Lower leg skin (tissue), 4 donors: Measurements from ENCODE around the gene HK3. TPM values are rescaled to one million over a fixed set of nuclear protein-coding genes. Genes with fewer than 3 reads are reported as not detected.
A peak's percentile ranks its signal among the peaks of the same experiment; 100 is the strongest.

Experiments
- DNase-seq, 2 donors: peaks; one replicate each; pipeline ENCODE4 v3.0.0-alpha.2; 2019; ENCODE audit warnings: low spot score in 2 of 2
- H3K4me3 ChIP-seq: fragments of 200-600 bp; sonication (generic); 2 replicates; pipeline ENCODE4 v1.5.1; 2017; ENCODE audit warnings: mild to moderate bottlenecking, low read depth; ENCODE audit not compliant: poor library complexity, severe bottlenecking
- POLR2A ChIP-seq, 2 donors: fragments of 450-650 bp; IDR thresholded peaks; one replicate each; pipeline ENCODE4 v1.6.1; 2016 to 2017; ENCODE audit warnings: antibody characterized with exemption in 2 of 2, mild to moderate bottlenecking in 1 of 2, moderate library complexity in 1 of 2
- WGBS, 2 donors: methylation state at CpG; one replicate each; pipeline ENCODE4 v1.1.5; 2018; 5-methylcytosine and 5-hydroxymethylcytosine counted together
- intact Hi-C: fragments of 100-400 bp; cut with DNase I; formaldehyde crosslinking; loops from one replicate; pipeline ENCODE4 v1.15.0; 2023; ENCODE audit warnings: low total_unique reads
- total RNA-seq, 4 donors: library from RNA; depleted of rRNA; stranded (reverse); fragments of >200 nt; gene quantifications; one replicate each; pipeline ENCODE4 v1.1.0, GENCODE V29; 2016
- TF ChIP-seq, protein P1 (sequence below), 3 donors: fragments of 450-650 bp; IDR thresholded peaks; one replicate each; pipeline ENCODE4 v1.5.1; 2016; ENCODE audit warnings: antibody characterized with exemption in 3 of 3, mild to moderate bottlenecking in 3 of 3, moderate library complexity in 2 of 3

The HK3 gene
- total RNA-seq, 4 donors from 2014 or later, result 0.32 to 1.7 (median 0.76) TPM

DNA sequence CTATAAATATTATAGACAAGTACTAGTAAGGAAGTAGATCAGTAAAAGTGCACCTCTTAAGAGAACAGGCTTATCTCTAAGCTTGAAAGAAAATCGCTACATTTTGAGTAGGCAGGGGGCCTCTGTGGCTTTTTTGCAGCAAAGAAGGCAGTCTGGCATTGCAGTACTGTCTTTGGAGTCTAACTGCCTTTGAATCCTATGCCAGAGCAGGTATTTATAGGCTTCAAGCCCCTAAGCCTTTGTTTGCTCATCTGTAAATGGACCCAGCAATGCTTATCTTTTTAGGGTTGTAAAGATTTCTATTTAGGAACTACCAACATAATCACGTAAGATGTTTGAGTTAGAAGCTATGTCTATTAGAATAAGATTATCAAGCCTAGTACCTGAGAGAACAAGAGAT lies 23.7 kb upstream of the HK3 start:
- no peak for TF ChIP-seq POLR2A (IDR thresholded peaks at IDR 0.05)
- TF ChIP-seq, protein P1, sequence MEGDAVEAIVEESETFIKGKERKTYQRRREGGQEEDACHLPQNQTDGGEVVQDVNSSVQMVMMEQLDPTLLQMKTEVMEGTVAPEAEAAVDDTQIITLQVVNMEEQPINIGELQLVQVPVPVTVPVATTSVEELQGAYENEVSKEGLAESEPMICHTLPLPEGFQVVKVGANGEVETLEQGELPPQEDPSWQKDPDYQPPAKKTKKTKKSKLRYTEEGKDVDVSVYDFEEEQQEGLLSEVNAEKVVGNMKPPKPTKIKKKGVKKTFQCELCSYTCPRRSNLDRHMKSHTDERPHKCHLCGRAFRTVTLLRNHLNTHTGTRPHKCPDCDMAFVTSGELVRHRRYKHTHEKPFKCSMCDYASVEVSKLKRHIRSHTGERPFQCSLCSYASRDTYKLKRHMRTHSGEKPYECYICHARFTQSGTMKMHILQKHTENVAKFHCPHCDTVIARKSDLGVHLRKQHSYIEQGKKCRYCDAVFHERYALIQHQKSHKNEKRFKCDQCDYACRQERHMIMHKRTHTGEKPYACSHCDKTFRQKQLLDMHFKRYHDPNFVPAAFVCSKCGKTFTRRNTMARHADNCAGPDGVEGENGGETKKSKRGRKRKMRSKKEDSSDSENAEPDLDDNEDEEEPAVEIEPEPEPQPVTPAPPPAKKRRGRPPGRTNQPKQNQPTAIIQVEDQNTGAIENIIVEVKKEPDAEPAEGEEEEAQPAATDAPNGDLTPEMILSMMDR (IDR thresholded peaks at IDR 0.05), result no peak
- no peak for DNase-seq
- intact Hi-C loops, result no loop called here
- H3K4me3 ChIP-seq, result no peak overlapping the region
- WGBS, 2 donors, result 96 to 99% methylated on average over 2 of the region's 2 CpGs

DNA sequence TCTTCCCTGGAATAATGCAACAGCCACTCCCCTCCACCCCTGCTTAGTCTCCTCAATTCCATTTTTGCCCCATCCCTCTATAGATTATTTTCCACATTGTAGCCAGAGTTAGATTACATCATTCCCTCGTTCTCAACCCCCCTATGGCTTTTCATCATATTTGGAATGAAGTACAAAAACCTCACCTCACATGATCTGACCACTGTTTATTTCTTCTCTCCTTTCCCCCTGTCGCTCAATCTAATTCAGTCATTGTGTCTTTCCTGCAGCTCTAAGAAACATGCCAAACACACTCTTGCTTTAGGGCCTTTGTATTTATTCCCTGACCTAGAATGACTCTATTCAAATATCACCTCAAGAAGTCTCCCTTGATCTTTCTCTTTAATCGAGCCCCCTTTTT lies 22.6 kb upstream of the HK3 start:
- intact Hi-C loops, result no loop called here

DNA sequence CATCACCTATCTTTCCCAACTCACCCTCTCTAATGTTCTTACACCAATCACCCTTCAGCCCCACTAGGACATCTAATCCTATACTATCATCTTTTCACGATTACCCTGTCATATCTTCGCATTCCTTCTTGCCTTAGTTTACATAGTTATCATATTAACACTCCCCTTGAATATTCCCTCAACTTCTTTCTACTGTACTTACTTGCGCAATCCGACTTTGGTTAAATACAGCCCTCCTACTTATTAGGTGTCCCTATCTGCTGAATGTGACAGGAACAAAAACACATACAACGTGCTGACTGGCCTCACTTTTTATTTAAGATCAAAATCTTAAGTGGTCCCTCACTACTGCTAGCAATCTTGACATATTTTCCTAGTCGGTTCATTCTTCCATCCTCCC lies 19.5 kb upstream of the HK3 start:
- TF ChIP-seq POLR2A (IDR thresholded peaks at IDR 0.05), result no peak
- no peak for DNase-seq
- H3K4me3 ChIP-seq, result no peak overlapping the region
- intact Hi-C loops, result no loop called here
- 94 to 96% methylated on average over 6 of the region's 6 CpGs for WGBS, 2 donors

More for the DNA sequence above, 22.6 kb upstream of the HK3 start:
- WGBS, 2 donors, result 85 to 87% methylated on average over 3 of the region's 3 CpGs
- H3K4me3 ChIP-seq, result no peak overlapping the region
- no peak for TF ChIP-seq POLR2A (IDR thresholded peaks at IDR 0.05)
- TF ChIP-seq, protein P1 (IDR thresholded peaks at IDR 0.05), result no peak
- DNase-seq, result no peak

DNA sequence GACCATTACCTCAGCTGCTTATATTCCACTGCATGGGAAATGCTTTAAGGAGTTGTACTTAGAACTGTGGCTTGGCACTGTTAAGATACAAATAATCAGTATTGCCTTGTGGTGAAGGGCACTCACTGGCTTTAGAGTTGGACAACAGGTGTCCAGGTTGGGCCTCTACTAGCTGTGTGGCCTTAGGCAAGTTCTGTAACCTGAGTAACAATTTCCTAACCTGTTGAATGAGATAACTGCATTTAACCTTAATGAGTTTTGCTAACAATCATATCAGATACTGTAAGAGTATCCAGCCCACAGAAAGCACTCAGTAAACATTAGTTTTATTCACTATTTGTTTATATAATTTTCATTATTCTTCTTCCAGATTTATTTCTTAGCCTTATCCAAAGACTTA lies 17.2 kb upstream of the HK3 start:
- TF ChIP-seq, protein P1 (IDR thresholded peaks at IDR 0.05), result no peak
- no peak for TF ChIP-seq POLR2A (IDR thresholded peaks at IDR 0.05)
- no peak overlapping the region for H3K4me3 ChIP-seq
- intact Hi-C loops, result no loop called here
- no peak for DNase-seq

DNA sequence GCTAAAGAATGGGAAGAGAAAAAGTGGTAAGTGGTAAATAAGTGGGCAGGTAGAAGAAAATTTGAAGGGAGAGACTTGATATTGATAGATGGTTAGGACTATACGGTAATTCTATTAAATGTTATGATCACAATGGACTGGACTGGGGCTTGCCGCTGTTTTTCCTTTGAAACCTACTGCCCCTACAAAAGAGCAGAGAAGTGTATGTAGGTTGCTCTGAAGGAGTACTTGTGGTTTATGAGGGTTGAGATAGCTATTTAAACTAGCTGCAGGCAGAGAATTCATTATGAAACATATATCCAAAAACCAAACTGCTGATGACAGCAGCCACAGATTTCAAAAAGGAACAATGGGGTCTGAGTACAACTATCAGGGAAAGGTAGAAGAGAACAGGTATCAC lies 16.8 kb upstream of the HK3 start:
- intact Hi-C loops, result no loop called here
- no peak for DNase-seq
- H3K4me3 ChIP-seq, result no peak overlapping the region
- 72 to 78% methylated on average over 2 of the region's 2 CpGs for WGBS, 2 donors
- no peak for TF ChIP-seq POLR2A (IDR thresholded peaks at IDR 0.05)
- TF ChIP-seq, protein P1 (IDR thresholded peaks at IDR 0.05), result no peak

DNA sequence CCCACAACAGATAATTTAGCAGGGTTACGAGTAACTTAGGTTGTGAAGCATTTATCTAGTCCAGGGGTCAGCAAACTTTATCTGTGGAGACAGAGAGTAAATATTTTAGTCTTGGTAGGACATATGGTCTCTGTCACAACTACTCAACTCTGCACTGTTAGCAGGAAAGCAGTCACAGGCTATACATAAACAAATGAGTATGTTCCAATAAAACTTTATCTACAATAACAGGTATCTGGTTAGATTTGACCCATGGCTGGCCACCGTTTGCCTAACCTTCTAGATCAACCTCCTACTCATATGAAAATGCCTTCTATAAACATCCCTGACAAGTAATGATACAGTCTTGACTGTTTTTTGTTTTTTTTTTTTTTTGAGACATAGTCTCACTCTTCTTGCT lies 13.0 kb upstream of the HK3 start:
- DNase-seq, result peak in 1 of 2 donors; percentile 57
- 87 to 91% methylated on average over 2 of the region's 2 CpGs for WGBS, 2 donors
- intact Hi-C loops, result no loop called here
- TF ChIP-seq POLR2A (IDR thresholded peaks at IDR 0.05), result no peak
- TF ChIP-seq, protein P1 (IDR thresholded peaks at IDR 0.05), result no peak
- no peak overlapping the region for H3K4me3 ChIP-seq
